ENCODE results near the gene FOXC2.

- TF ChIP-seq BHLHE40 (IDR thresholded peaks at IDR 0.05; ENCODE audit: borderline replicate concordance) (no peak), LEF1 (IDR thresholded peaks at IDR 0.05; ENCODE audit: borderline replicate concordance) (no peak), NFRKB (IDR thresholded peaks at IDR 0.05) (no peak), TARDBP (IDR thresholded peaks at IDR 0.05) (no peak), HDGF (IDR thresholded peaks at IDR 0.05; ENCODE audit: borderline replicate concordance) (no peak), SP1 (IDR thresholded peaks at IDR 0.05) (no peak), FOXA1 (IDR thresholded peaks at IDR 0.05) (no peak), ELF4 (IDR thresholded peaks at IDR 0.05) (no peak), SUZ12 (IDR thresholded peaks at IDR 0.05) (no peak), FOXM1 (IDR thresholded peaks at IDR 0.05; ENCODE audit: borderline replicate concordance) (no peak), ZNF384 (IDR thresholded peaks at IDR 0.05) (no peak), CTBP1 (IDR thresholded peaks at IDR 0.05; ENCODE audit: borderline replicate concordance) (no peak), L3MBTL2 (conservative IDR thresholded peaks at IDR 0.05) (no peak), PKNOX1 (IDR thresholded peaks at IDR 0.05) (no peak)
Measured at GRCh38 chr16:86542756-86543750, 23.6 kb upstream of the FOXC2 start.

Measured in HEK293T (cell line).